T-cell (primary cell): ENCODE measurements around the gene PPP3CB. TPM values are rescaled to one million over a fixed set of nuclear protein-coding genes. Genes with fewer than 3 reads are reported as not detected.

Experiments
- ATAC-seq, 4 experiments: fragments of 200-7000 bp in 3 of 4; fragments of 150-1000 bp in 1 of 4; cut with Tn5 transposase; replicated peaks in 1 of 4; 1 replicate in 3 of 4; 2 replicates in 1 of 4; pipeline ENCODE4 v1.10.0; 2021; ENCODE audit warnings: moderate library complexity in 3 of 4, mild to moderate bottlenecking in 2 of 4, moderate number of reproducible peaks in 1 of 4
- CTCF ChIA-PET, 2 donors: fragments of 300-600 bp; sonication (Branson Sonifier 250); formaldehyde crosslinking; loops; one replicate each; lab custom pipeline; 2022; ENCODE audit warnings: antibody characterized with exemption in 2 of 2; lab: Charles Lee
- POLR2A ChIA-PET, 2 donors: fragments of 300-600 bp; sonication (Branson Sonifier 250); formaldehyde crosslinking; loops; one replicate each; lab custom pipeline; 2022; ENCODE audit warnings: antibody characterized with exemption in 2 of 2; lab: Charles Lee
- DNase-seq, 35 experiments: peaks; one replicate each; pipeline versions ENCODE4 v3.0.0 to v3.0.0-alpha.2; 2013 to 2023
- H3K27ac ChIP-seq: one replicate; pipeline ENCODE4 v1.5.1; 2013; ENCODE audit warnings: low read length
- H3K27me3 ChIP-seq, 2 experiments: replicated peaks in 1 of 2; 1 replicate in 1 of 2; 2 replicates in 1 of 2; pipeline versions ENCODE4 v1.6.1 to v1.7.0; 2013; ENCODE audit warnings: low read length in 1 of 2, mixed read lengths in 1 of 2; ENCODE audit not compliant: control insufficient read depth in 2 of 2, insufficient read depth in 2 of 2; ENCODE audit errors: extremely low read depth in 1 of 2
- H3K36me3 ChIP-seq, 2 donors: 1 replicate in 1 of 2; 2 replicates in 1 of 2; pipeline versions ENCODE4 v1.6.1 to v1.7.0; 2013; ENCODE audit warnings: low read length in 1 of 2; ENCODE audit not compliant: control insufficient read depth in 2 of 2, insufficient read depth in 1 of 2; ENCODE audit errors: extremely low read depth in 1 of 2
- H3K4me1 ChIP-seq, 2 experiments: 1 replicate in 1 of 2; 2 replicates in 1 of 2; pipeline versions ENCODE4 v1.6.1 to v1.7.0; 2013; ENCODE audit warnings: low read length in 2 of 2, mixed read lengths in 1 of 2; ENCODE audit not compliant: insufficient read depth in 2 of 2, control insufficient read depth in 1 of 2; ENCODE audit errors: extremely low read depth in 1 of 2
- H3K4me3 ChIP-seq, 2 donors: 1 replicate in 1 of 2; 2 replicates in 1 of 2; pipeline versions ENCODE4 v1.5.1 to v1.7.0; 2013; ENCODE audit warnings: mild to moderate bottlenecking in 2 of 2, low read length in 1 of 2, moderate library complexity in 1 of 2; ENCODE audit not compliant: control insufficient read depth in 1 of 2; ENCODE audit errors: extremely low read depth in 1 of 2
- H3K9me3 ChIP-seq: 2 replicates; pipeline ENCODE4 v1.7.0; 2013
- H3K27ac Mint-ChIP-seq, 2 donors: one replicate each; pipeline ENCODE4 v1.8.0; 2020 to 2021; ENCODE audit warnings: mild to moderate bottlenecking in 2 of 2, mixed read lengths in 2 of 2
- H3K27me3 Mint-ChIP-seq, 2 donors: one replicate each; pipeline ENCODE4 v1.8.0; 2021 to 2022; ENCODE audit warnings: mixed read lengths in 2 of 2
- H3K36me3 Mint-ChIP-seq: one replicate; pipeline ENCODE4 v1.8.0; 2021; ENCODE audit warnings: mixed read lengths
- H3K4me1 Mint-ChIP-seq, 3 donors: one replicate each; pipeline ENCODE4 v1.8.0; 2020 to 2022; ENCODE audit warnings: mixed read lengths in 3 of 3, mild to moderate bottlenecking in 1 of 3
- H3K4me3 Mint-ChIP-seq, 3 donors: one replicate each; pipeline ENCODE4 v1.8.0; 2020 to 2022; ENCODE audit warnings: mild to moderate bottlenecking in 3 of 3, mixed read lengths in 3 of 3, moderate library complexity in 3 of 3
- H3K9me3 Mint-ChIP-seq, 3 donors: one replicate each; pipeline ENCODE4 v1.8.0; 2020 to 2022; ENCODE audit warnings: mixed read lengths in 3 of 3
- WGBS: methylation state at CpG from one replicate; pipeline ENCODE4 v1.1.5; 2013; ENCODE audit warnings: missing lambda C conversion rate; ENCODE audit not compliant: insufficient coverage; 5-methylcytosine and 5-hydroxymethylcytosine counted together
- total RNA-seq, 35 experiments: library from RNA in 6 of 35; stranded (reverse) in 6 of 35; fragments of 120-200 nt in 1 of 35; gene quantifications; one replicate each; pipeline versions ENCODE4 v1.2.1 to v1.2.4 and lab custom pipeline; 2013 to 2026

PPP3CB gene
- total RNA-seq, result 10 to 100 TPM; 35.5 to 39.5 (median 37.0) TPM
- 56.8 TPM for total RNA-seq (2013)
- 26.7 to 68.6 (median 44.8) reads per million in 29 experiments for total RNA-seq (lab: John Stamatoyannopoulos, UW)

- Histone ChIP-seq H3K27ac (peak within 1 kb of the TSS; percentile 89), H3K27me3 (no peaks in the 10 kb centered on the region), H3K4me3 (peak within 1 kb of the TSS; percentile 68 to 98), H3K9me3 (no peaks in the 10 kb centered on the region), H3K4me1 (peaks cover 12 to 32% of the 10 kb centered on the region in 2 experiments), H3K36me3 (no peaks in the 10 kb centered on the region)
- H3K4me1 Mint-ChIP-seq, result peaks cover 56 to 61% (median 57%) of the 10 kb centered on the region in 3 donors
- DNase-seq, result peak in 34 of 35 experiments; percentile 74 to 96 (median 90)
- 0% methylated on average over 7 of the region's 28 CpGs for WGBS
- H3K4me3 Mint-ChIP-seq, result peak within 1 kb of the TSS; percentile 76 to 97 (median 97)
- peak; percentile 79 to 87 (median 84) for ATAC-seq
- H3K27ac Mint-ChIP-seq, result peak within 1 kb of the TSS; percentile 98 to 99
- peaks cover 3% of the 10 kb centered on the region for H3K36me3 Mint-ChIP-seq
- H3K27me3 Mint-ChIP-seq, result no peaks in the 10 kb centered on the region
- ChIA-PET POLR2A (interaction anchor here (0.6 to 1.1 kb wide), 6 partner anchors 18 to 1737 kb away, joined by 3 to 8 read pairs (median 4); no protein-coding TSS in a partner anchor), CTCF (interaction anchor here (0.6 to 1.5 kb wide), 5 partner anchors 17 to 495 kb away, joined by 3 to 9 read pairs (median 6); no protein-coding TSS in a partner anchor)
- H3K9me3 Mint-ChIP-seq, result no peaks in the 10 kb centered on the region
Observed at GRCh38 chr10:73495884-73496674, at the start of gene PPP3CB. PPP3CB (minus strand) TSS chr10:73496024; CDS start chr10:73495889, 135 bp downstream.

GRCh38 chr10:73545357-73545756 is 49.5 kb upstream of the PPP3CB start:
- H3K4me3 Mint-ChIP-seq, result no peak overlapping the region
- ChIA-PET POLR2A (no interaction called here), CTCF (no interaction called here)
- no peaks in the 10 kb centered on the region for H3K27me3 Mint-ChIP-seq
- H3K9me3 Mint-ChIP-seq, result no peaks in the 10 kb centered on the region
- Histone ChIP-seq H3K4me3 (no peak overlapping the region), H3K9me3 (no peaks in the 10 kb centered on the region), H3K27ac (no peak overlapping the region), H3K4me1 (no peaks in the 10 kb centered on the region), H3K27me3 (no peaks in the 10 kb centered on the region), H3K36me3 (no peaks in the 10 kb centered on the region)
- H3K4me1 Mint-ChIP-seq, result no peaks in the 10 kb centered on the region
- WGBS, result no CpG with 5 or more reads among the region's 2 CpGs
- H3K36me3 Mint-ChIP-seq, result peaks cover 7% of the 10 kb centered on the region
- no peak overlapping the region for H3K27ac Mint-ChIP-seq
- ATAC-seq, result no peak
- no peak for DNase-seq

- H3K27ac Mint-ChIP-seq, result no peak overlapping the region
- WGBS, result 100% methylated on average over 3 of the region's 7 CpGs
Observed at GRCh38 chr10:73537709-73538108, 41.9 kb upstream of the PPP3CB start.

GRCh38 chr10:73537288-73537687 is 41.5 kb upstream of the PPP3CB start:
- H3K27me3 ChIP-seq, result no peaks in the 10 kb centered on the region
- Mint-ChIP-seq H3K27me3 (peaks cover 0 to 9% of the 10 kb centered on the region in 2 donors), H3K9me3 (no peaks in the 10 kb centered on the region), H3K4me1 (peaks cover 10 to 20% (median 16%) of the 10 kb centered on the region in 3 donors), H3K27ac (no peak overlapping the region), H3K4me3 (no peak overlapping the region), H3K36me3 (peaks cover 23% of the 10 kb centered on the region)
- no peak overlapping the region for H3K27ac ChIP-seq
- no peaks in the 10 kb centered on the region for H3K36me3 ChIP-seq
- no peak overlapping the region for H3K4me3 ChIP-seq
- H3K9me3 ChIP-seq, result no peaks in the 10 kb centered on the region
- ChIA-PET CTCF (no interaction called here), POLR2A (no interaction called here)
- DNase-seq (peak in 1 of 35 experiments; percentile 20), ATAC-seq (peak in 3 of 4 experiments; percentile 19 to 71 (median 53))
- WGBS, result 50% methylated on average over 1 of the region's 2 CpGs
- peaks cover 2 to 8% of the 10 kb centered on the region in 2 experiments for H3K4me1 ChIP-seq

More at GRCh38 chr10:73537709-73538108, 41.9 kb upstream of the PPP3CB start:
- H3K36me3 Mint-ChIP-seq, result peaks cover 23% of the 10 kb centered on the region
- H3K27me3 Mint-ChIP-seq, result peaks cover 0 to 9% of the 10 kb centered on the region in 2 donors
- H3K4me1 Mint-ChIP-seq, result peaks cover 10 to 20% (median 16%) of the 10 kb centered on the region in 3 donors
- Histone ChIP-seq H3K9me3 (no peaks in the 10 kb centered on the region), H3K4me3 (no peak overlapping the region), H3K27me3 (no peaks in the 10 kb centered on the region), H3K36me3 (no peaks in the 10 kb centered on the region), H3K4me1 (peaks cover 2 to 8% of the 10 kb centered on the region in 2 experiments), H3K27ac (no peak overlapping the region)
- no peak for ATAC-seq
- POLR2A ChIA-PET, result interaction anchor here in 1 of 2 donors (0.7 kb wide), 1 partner anchor 562 kb away, joined by 3 read pairs; no protein-coding TSS in a partner anchor
- CTCF ChIA-PET, result interaction anchor here in 1 of 2 donors (1.1 to 1.4 kb wide), 2 partner anchors 106 to 113 kb away, joined by 3 read pairs; no protein-coding TSS in a partner anchor
- no peaks in the 10 kb centered on the region for H3K9me3 Mint-ChIP-seq
- DNase-seq, result no peak
- H3K4me3 Mint-ChIP-seq, result no peak overlapping the region

- no peak for DNase-seq
- peaks cover 16% of the 10 kb centered on the region for H3K36me3 Mint-ChIP-seq
- Histone ChIP-seq H3K27me3 (no peaks in the 10 kb centered on the region), H3K4me1 (peaks cover 2 to 8% of the 10 kb centered on the region in 2 experiments), H3K36me3 (no peaks in the 10 kb centered on the region), H3K4me3 (no peak overlapping the region), H3K27ac (no peak overlapping the region), H3K9me3 (no peaks in the 10 kb centered on the region)
- peaks cover 10 to 20% (median 16%) of the 10 kb centered on the region in 3 donors for H3K4me1 Mint-ChIP-seq
- H3K4me3 Mint-ChIP-seq, result no peak overlapping the region
- H3K27ac Mint-ChIP-seq, result no peak overlapping the region
- no CpG with 5 or more reads among the region's 1 CpG for WGBS
- POLR2A ChIA-PET, result no interaction called here
- CTCF ChIA-PET, result no interaction called here
- peaks cover 0 to 9% of the 10 kb centered on the region in 2 donors for H3K27me3 Mint-ChIP-seq
- no peaks in the 10 kb centered on the region for H3K9me3 Mint-ChIP-seq
- ATAC-seq, result no peak
Observed at GRCh38 chr10:73534857-73535256, 39.0 kb upstream of the PPP3CB start.

- Mint-ChIP-seq H3K9me3 (no peaks in the 10 kb centered on the region), H3K4me1 (no peaks in the 10 kb centered on the region), H3K27me3 (no peaks in the 10 kb centered on the region), H3K4me3 (no peak overlapping the region), H3K36me3 (peaks cover 14% of the 10 kb centered on the region), H3K27ac (no peak overlapping the region)
- Histone ChIP-seq H3K9me3 (no peaks in the 10 kb centered on the region), H3K27ac (no peak overlapping the region), H3K36me3 (no peaks in the 10 kb centered on the region), H3K4me3 (no peak overlapping the region), H3K4me1 (no peaks in the 10 kb centered on the region), H3K27me3 (no peaks in the 10 kb centered on the region)
- ATAC-seq (peak; percentile 75 to 87 (median 82)), DNase-seq (peak; percentile 1 to 80 (median 29))
- CTCF ChIA-PET, result interaction anchor here (0.5 to 5.0 kb wide), 9 partner anchors 18 to 195 kb away, joined by 3 to 53 read pairs (median 4); no protein-coding TSS in a partner anchor
- WGBS, result 100% methylated on average over 2 of the region's 5 CpGs
- POLR2A ChIA-PET, result interaction anchor here in 1 of 2 donors (0.5 to 0.6 kb wide), 3 partner anchors 10 to 786 kb away, joined by 3 to 5 read pairs (median 5); no protein-coding TSS in a partner anchor
Observed at GRCh38 chr10:73529089-73529832, 33.4 kb upstream of the PPP3CB start.
